ENCODE measurements around the gene ALDH1L1. TPM values are rescaled to one million over a fixed set of nuclear protein-coding genes. Genes with fewer than 3 reads are reported as not detected.

The ALDH1L1 gene
- total and polyA plus RNA-seq, 9 of the 15 experiments (the other 6 are each of a cell fraction or from before 2014, with no cell fraction given): 0.06 to 1.9 (median 0.57) TPM; not detected in 1

GRCh38 chr3:126186749-126187148 lies 6.4 kb upstream of the ALDH1L1 start:
- Histone ChIP-seq H3K27me3 (ENCODE audit: control insufficient read depth in 2 of 2, insufficient read depth in 2 of 2, low read length in 2 of 2) (peaks cover 0 to 9% of the 10 kb centered on the region in 2 experiments; a peak in 1 of 5 replicates), H3K79me2 (ENCODE audit: control insufficient read depth, insufficient read depth, low read length) (no peaks in the 10 kb centered on the region), H3K9me3 (replicated peaks; ENCODE audit: control insufficient read depth, insufficient read depth, low read depth, low read length) (no peaks in the 10 kb centered on the region), H3K4me2 (ENCODE audit: insufficient read depth, low read length) (no peak overlapping the region), H3K4me3 (no peak overlapping the region), H2AFZ (ENCODE audit: low read depth, low read length) (no peak overlapping the region), H3K9ac (ENCODE audit: insufficient read depth in 1 of 2, low read depth in 2 of 2, low read length in 2 of 2) (no peak overlapping the region), H3K9me1 (ENCODE audit: control insufficient read depth, insufficient read depth, low read length) (no peaks in the 10 kb centered on the region), H3K27ac (ENCODE audit: extremely low read depth, low read depth, low read length) (no peak overlapping the region), H4K20me1 (replicated peaks; ENCODE audit: control insufficient read depth, insufficient read depth, low read length) (no peaks in the 10 kb centered on the region), H3K36me3 (ENCODE audit: control insufficient read depth, insufficient read depth, low read length) (no peaks in the 10 kb centered on the region), H3K4me1 (replicated peaks in 1 of 2; ENCODE audit: control insufficient read depth in 2 of 2, insufficient read depth in 2 of 2, low read length in 2 of 2) (no peaks in the 10 kb centered on the region)
- CTCF ChIA-PET (ENCODE audit: low intra/inter-chr PET ratio): no interaction called here
- in situ Hi-C loops (cut with MboI) (no loop called here), intact Hi-C loops (cut with micrococcal nuclease) (no loop called here)
- FAIRE-seq: no peak
- DNase-seq (ENCODE audit: extremely low read depth in 1 of 4, low spot score in 3 of 4): no peak
- WGBS (ENCODE audit: insufficient coverage, low coverage, missing lambda C conversion rate): 15% methylated on average over 9 of the region's 9 CpGs
- POLR2A ChIA-PET: no interaction called here
- BruUV-seq (replicated peaks): no TSS peak
- ATAC-seq: no peak
- no peak for TF ChIP-seq ZNF239 (CRISPR knock-in tag; IDR thresholded peaks at IDR 0.05)
- no peak for TF ChIP-seq RFX1 (IDR thresholded peaks at IDR 0.05)
- no peak for TF ChIP-seq BRF1 (IDR thresholded peaks at IDR 0.05; ENCODE audit: borderline replicate concordance, extremely low read depth, insufficient read length)
- no peak for TF ChIP-seq RNF219 (CRISPR knock-in tag; IDR thresholded peaks at IDR 0.05)
- TF ChIP-seq KDM4B (IDR thresholded peaks at IDR 0.05; ENCODE audit: borderline replicate concordance in 2 of 2, low read depth in 1 of 2): no peak
- TF ChIP-seq ZFP36 (IDR thresholded peaks at IDR 0.05; ENCODE audit: low read depth, low read length, partially characterized antibody): no peak
- no peak for TF ChIP-seq AFF4 (CRISPR knock-in tag; IDR thresholded peaks at IDR 0.05)
- TF ChIP-seq, protein P1, sequence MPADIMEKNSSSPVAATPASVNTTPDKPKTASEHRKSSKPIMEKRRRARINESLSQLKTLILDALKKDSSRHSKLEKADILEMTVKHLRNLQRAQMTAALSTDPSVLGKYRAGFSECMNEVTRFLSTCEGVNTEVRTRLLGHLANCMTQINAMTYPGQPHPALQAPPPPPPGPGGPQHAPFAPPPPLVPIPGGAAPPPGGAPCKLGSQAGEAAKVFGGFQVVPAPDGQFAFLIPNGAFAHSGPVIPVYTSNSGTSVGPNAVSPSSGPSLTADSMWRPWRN (IDR thresholded peaks at IDR 0.05; ENCODE audit: low read depth): no peak
- no peak for TF ChIP-seq GABPB2 (CRISPR knock-in tag; conservative IDR thresholded peaks at IDR 0.05)
- TF ChIP-seq BRF2 (IDR thresholded peaks at IDR 0.05; ENCODE audit: borderline replicate concordance, insufficient read depth, insufficient read length): no peak
- TF ChIP-seq CXXC5 (CRISPR knock-in tag; IDR thresholded peaks at IDR 0.05): no peak
- TF ChIP-seq U2AF2 (optimal IDR thresholded peaks at IDR 0.05; ENCODE audit: low read depth, low read length): no peak
- no peak for TF ChIP-seq TAF7 (tag; IDR thresholded peaks at IDR 0.05)
- TF ChIP-seq FOXJ2 (tag; IDR thresholded peaks at IDR 0.05): no peak
